ENCODE data around the gene KRTAP1-5. TPM values are rescaled to one million over a fixed set of nuclear protein-coding genes. Genes with fewer than 3 reads are reported as not detected.
"Not testable (repeated sequence)": the region's sequence is repeated elsewhere in the genome, so short reads cannot be mapped to it uniquely, and the experiment has no call there.

The KRTAP1-5 gene
- polyA plus RNA-seq, 5 donors, result not detected

DNA sequence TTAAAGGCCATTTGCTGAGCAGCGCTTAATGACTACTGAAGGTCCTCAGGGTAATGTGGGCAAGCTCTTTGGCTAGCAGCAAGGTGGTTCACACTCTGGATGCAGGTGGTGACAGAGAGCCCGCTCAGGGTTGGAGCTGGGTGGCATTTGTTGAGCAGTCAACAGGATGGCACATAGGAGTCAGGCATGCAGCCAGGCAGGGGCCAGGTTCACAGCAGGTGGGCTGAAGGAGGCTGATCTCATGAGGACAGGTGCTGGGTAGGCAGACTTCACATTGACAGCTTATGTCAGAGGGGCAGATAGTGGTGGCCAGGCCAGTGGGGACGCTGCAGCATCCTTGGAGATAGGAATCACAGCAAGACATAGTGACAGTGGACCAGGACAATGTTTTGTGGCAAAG lies 22.6 kb downstream of the KRTAP1-5 start:
- no peak for DNase-seq

- no peak for DNase-seq
Observed at GRCh38 chr17:41003926-41004325, 23.1 kb downstream of the KRTAP1-5 start.

GRCh38 chr17:41002814-41003213 lies 24.2 kb downstream of the KRTAP1-5 start:
- no peak for DNase-seq

GRCh38 chr17:41001795-41002194 lies 25.2 kb downstream of the KRTAP1-5 start:
- DNase-seq, result no peak

DNA sequence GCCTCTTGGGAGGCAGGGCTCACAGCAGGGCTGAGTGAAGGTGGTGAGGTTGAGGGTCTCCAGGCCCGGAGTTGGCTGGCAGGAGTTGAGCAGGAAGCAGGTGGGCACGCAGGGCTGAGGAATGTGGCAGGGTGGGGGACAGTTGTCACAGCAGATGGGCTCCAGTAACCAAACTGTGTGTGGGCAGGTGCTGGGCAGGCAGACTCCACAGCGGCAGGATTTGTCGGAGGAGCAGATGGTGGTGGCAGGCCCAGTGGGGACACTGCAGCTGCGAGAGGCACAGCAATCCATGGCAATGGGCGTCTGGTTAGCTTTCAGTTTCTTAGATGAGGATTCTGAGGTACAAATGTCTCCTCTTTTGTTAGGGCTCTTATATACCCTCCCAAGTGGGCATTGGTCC lies 27.4 kb downstream of the KRTAP1-5 start, which contains the start of gene KRTAP3-2:
Gene KRTAP3-2 (minus strand): TSS at position 344 of the 400 bp plus-strand sequence. CDS start 53 bp downstream, at position 291.
- not testable (repeated sequence) for DNase-seq

DNA sequence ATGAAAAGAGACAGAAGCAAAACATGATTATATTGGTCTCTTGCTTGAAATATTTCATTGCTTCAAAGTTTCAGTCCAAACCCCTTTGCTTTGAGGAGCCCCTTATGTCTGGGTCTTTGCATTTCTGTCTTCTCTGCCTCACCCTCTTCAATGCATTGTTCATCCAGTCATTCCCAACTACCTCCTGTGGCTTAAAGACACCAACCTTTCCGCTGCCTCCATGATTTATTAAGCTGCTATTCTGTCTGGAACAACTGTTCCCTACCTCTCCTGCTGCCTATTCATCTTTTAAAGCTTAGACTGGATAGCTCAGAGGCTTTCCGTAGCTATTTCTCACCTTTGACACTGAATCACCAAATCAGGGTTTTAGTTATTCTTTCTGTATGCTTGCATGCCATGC lies 29.6 kb downstream of the KRTAP1-5 start:
- DNase-seq, result no peak

GRCh38 chr17:40996829-40997228 lies 30.2 kb downstream of the KRTAP1-5 start:
- no peak for DNase-seq

DNA sequence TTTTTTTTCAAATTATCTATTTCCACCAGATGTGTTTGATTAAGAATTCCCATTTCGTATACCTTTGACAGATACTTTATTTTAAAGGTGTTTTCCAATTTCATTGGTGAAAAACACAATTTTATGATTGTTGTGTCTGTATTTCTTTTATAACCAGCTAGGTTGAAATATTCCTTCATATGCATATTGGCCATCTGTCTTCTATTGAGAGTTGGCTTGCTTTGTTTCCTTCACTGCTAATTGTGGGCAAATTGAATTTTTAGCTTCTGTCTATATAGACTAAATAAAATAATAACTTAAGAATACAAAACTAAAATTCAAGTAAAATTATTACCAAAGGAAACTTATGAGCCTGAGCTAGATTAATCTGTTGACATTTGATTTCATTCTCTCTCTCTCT lies 31.9 kb downstream of the KRTAP1-5 start:
- no peak for DNase-seq

GRCh38 chr17:40993839-40994238 lies 33.2 kb downstream of the KRTAP1-5 start, which contains the start of gene KRTAP3-3:
Gene KRTAP3-3 (minus strand): TSS chr17:40994164. CDS start chr17:40994097, 67 bp downstream.
- no peak for DNase-seq

GRCh38 chr17:40993084-40993483 lies 33.9 kb downstream of the KRTAP1-5 start:
- no peak for DNase-seq

- DNase-seq, result no peak
Observed at GRCh38 chr17:40992666-40993065, 34.3 kb downstream of the KRTAP1-5 start.

DNA sequence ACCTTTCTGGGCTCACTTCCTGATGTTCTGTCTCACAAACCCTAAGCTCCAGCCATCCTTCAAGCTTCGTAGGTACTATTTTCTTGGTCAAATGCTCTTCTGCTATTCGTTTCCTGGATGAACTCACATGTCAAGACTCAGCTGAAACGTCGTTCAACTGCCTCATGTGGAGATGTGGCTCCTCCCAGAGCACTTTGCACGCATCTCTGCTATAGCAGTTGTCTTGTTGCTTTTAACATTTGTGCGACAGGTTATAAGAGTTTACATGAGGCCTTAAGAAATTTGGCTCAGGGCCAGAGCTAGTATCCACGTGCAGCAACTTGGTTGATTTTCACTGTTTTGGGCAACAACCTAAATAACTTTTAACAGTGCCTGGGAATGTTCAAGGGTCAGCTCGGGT lies 40.1 kb downstream of the KRTAP1-5 start:
- DNase-seq, result no peak

- DNase-seq, result no peak
Observed at GRCh38 chr17:40984226-40984625, 42.8 kb downstream of the KRTAP1-5 start, which contains the start of gene KRT40. Gene KRT40 (minus strand): TSS chr17:40984326. CDS start chr17:40984273, 53 bp downstream.

DNA sequence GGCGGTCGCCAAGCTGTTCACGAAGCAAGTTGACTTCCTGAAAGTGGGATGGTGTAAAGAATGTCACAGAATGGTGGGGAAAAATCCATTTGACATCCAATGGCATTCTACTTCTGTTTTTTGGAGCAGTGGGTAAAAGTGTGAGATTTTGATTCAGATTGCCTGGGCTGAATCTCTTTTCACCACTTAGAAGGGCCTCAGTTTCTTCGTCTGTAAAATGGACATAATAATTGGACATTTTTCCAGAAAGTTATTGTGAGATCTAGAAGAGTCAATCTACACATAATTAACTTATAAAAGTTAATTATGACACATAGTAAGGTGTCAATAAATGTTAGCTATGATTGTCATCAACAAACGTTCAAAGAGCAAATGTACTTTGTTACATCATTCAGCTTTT lies 45.9 kb downstream of the KRTAP1-5 start:
- no peak for DNase-seq

DNA sequence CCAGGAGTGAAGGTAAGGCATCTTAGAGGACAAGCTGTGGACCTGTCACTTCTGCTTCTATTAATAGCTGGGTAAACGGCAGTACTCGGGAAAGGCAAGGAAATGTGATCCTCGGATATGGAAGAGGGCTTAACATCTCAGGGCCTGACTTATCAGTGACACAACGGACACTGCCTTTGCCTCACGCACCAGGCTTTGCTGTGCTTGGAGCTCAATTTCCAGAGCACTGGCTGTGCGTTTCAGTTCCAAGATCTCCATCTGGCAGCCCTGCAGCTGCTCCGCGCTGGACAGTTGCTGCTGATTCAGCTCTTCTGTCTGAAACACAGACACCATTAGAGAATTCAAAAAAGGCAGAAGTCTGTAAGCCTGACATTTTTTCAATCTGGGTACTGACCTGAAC lies 46.4 kb downstream of the KRTAP1-5 start:
- peak in 1 of 2 donors; percentile 46 for DNase-seq

DNA sequence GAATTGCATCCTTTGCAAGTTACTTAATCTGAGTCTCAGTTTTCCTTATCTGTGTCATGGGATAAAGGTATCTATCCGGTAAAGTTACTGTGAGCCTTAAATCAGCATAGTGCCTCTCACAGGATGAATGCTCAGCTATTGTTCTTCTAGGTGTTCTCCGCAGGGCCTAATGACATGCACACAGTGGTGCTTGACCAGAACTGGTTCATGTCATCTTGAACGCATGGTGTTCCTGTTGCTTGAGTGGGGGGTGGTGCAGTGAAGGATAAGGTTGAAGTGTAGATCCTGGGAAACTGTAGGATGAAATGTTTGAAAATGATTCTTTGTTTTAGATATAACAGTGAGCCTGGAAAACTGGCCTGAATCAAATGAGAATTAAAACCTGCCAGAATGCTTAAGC lies 46.9 kb downstream of the KRTAP1-5 start:
- no peak for DNase-seq

- no peak for DNase-seq
Observed at GRCh38 chr17:40978575-40979151, 48.3 kb downstream of the KRTAP1-5 start.

Other genes starting within 250 kb of the KRTAP1-5 start
- gene KRT27, start 244.7 kb downstream of the KRTAP1-5 start, polyA plus RNA-seq (ENCODE audit: insufficient read depth in 1 of 5, insufficient read length in 5 of 5, low replicate concordance in 1 of 5), result under 1 TPM in 4 of 5 donors, not detected in 1; 0.10 to 0.43 (median 0.34) TPM
- gene KRT28, start 227.2 kb downstream of the KRTAP1-5 start, polyA plus RNA-seq (ENCODE audit: insufficient read depth in 1 of 5, insufficient read length in 5 of 5, low replicate concordance in 1 of 5), result not detected
- gene KRT10, start 204.6 kb downstream of the KRTAP1-5 start, polyA plus RNA-seq (ENCODE audit: insufficient read depth in 1 of 5, insufficient read length in 5 of 5, low replicate concordance in 1 of 5), result 10 to 100 TPM; 27.5 to 58.8 (median 45.4) TPM
- under 1 TPM in 3 of 5 donors, not detected in 2; 0.06 to 0.14 (median 0.13) TPM for gene KRT12, start 160.0 kb downstream of the KRTAP1-5 start, polyA plus RNA-seq (ENCODE audit: insufficient read depth in 1 of 5, insufficient read length in 5 of 5, low replicate concordance in 1 of 5)
- not detected for gene KRT20, start 142.0 kb downstream of the KRTAP1-5 start, polyA plus RNA-seq (ENCODE audit: insufficient read depth in 1 of 5, insufficient read length in 5 of 5, low replicate concordance in 1 of 5)
- under 1 TPM in 3 of 5 donors, not detected in 2; 0.18 to 0.35 (median 0.21) TPM for gene KRT23, start 89.6 kb downstream of the KRTAP1-5 start, polyA plus RNA-seq (ENCODE audit: insufficient read depth in 1 of 5, insufficient read length in 5 of 5, low replicate concordance in 1 of 5)
- under 1 TPM in 1 of 5 donors, not detected in 4; 0.35 TPM for gene KRT39, start 60.3 kb downstream of the KRTAP1-5 start, polyA plus RNA-seq (ENCODE audit: insufficient read depth in 1 of 5, insufficient read length in 5 of 5, low replicate concordance in 1 of 5)
- under 1 TPM in 2 of 5 donors, not detected in 3; 0.06 to 0.70 TPM for gene KRT40, start 42.9 kb downstream of the KRTAP1-5 start, polyA plus RNA-seq (ENCODE audit: insufficient read depth in 1 of 5, insufficient read length in 5 of 5, low replicate concordance in 1 of 5)
- not detected for gene KRTAP3-3, start 33.0 kb downstream of the KRTAP1-5 start, polyA plus RNA-seq (ENCODE audit: insufficient read depth in 1 of 5, insufficient read length in 5 of 5, low replicate concordance in 1 of 5)
- gene KRTAP3-2, start 27.3 kb downstream of the KRTAP1-5 start, polyA plus RNA-seq (ENCODE audit: insufficient read depth in 1 of 5, insufficient read length in 5 of 5, low replicate concordance in 1 of 5), result not detected
- gene KRTAP3-1, start 18.1 kb downstream of the KRTAP1-5 start, polyA plus RNA-seq (ENCODE audit: insufficient read depth in 1 of 5, insufficient read length in 5 of 5, low replicate concordance in 1 of 5), result not detected
- not detected for gene KRTAP1-4, start 3.0 kb upstream of the KRTAP1-5 start, polyA plus RNA-seq (ENCODE audit: insufficient read depth in 1 of 5, insufficient read length in 5 of 5, low replicate concordance in 1 of 5)
- gene KRTAP1-3, start 7.7 kb upstream of the KRTAP1-5 start, polyA plus RNA-seq (ENCODE audit: insufficient read depth in 1 of 5, insufficient read length in 5 of 5, low replicate concordance in 1 of 5), result not detected
- gene KRTAP1-1, start 14.2 kb upstream of the KRTAP1-5 start, polyA plus RNA-seq (ENCODE audit: insufficient read depth in 1 of 5, insufficient read length in 5 of 5, low replicate concordance in 1 of 5), result not detected
- gene KRTAP2-1, start 20.1 kb upstream of the KRTAP1-5 start, polyA plus RNA-seq (ENCODE audit: insufficient read depth in 1 of 5, insufficient read length in 5 of 5, low replicate concordance in 1 of 5), result not detected
- not detected for gene KRTAP2-2, start 28.0 kb upstream of the KRTAP1-5 start, polyA plus RNA-seq (ENCODE audit: insufficient read depth in 1 of 5, insufficient read length in 5 of 5, low replicate concordance in 1 of 5)
- gene KRTAP2-3, start 32.9 kb upstream of the KRTAP1-5 start, polyA plus RNA-seq (ENCODE audit: insufficient read depth in 1 of 5, insufficient read length in 5 of 5, low replicate concordance in 1 of 5), result not detected
- not detected for gene KRTAP2-4, start 38.7 kb upstream of the KRTAP1-5 start, polyA plus RNA-seq (ENCODE audit: insufficient read depth in 1 of 5, insufficient read length in 5 of 5, low replicate concordance in 1 of 5)
- not detected for gene KRTAP4-7, start 56.9 kb upstream of the KRTAP1-5 start, polyA plus RNA-seq (ENCODE audit: insufficient read depth in 1 of 5, insufficient read length in 5 of 5, low replicate concordance in 1 of 5)
- gene KRTAP4-8, start 70.9 kb upstream of the KRTAP1-5 start, polyA plus RNA-seq (ENCODE audit: insufficient read depth in 1 of 5, insufficient read length in 5 of 5, low replicate concordance in 1 of 5), result not detected
- not detected for gene KRTAP4-16, start 75.0 kb upstream of the KRTAP1-5 start, polyA plus RNA-seq (ENCODE audit: insufficient read depth in 1 of 5, insufficient read length in 5 of 5, low replicate concordance in 1 of 5)
- not detected for gene KRTAP4-9, start 78.2 kb upstream of the KRTAP1-5 start, polyA plus RNA-seq (ENCODE audit: insufficient read depth in 1 of 5, insufficient read length in 5 of 5, low replicate concordance in 1 of 5)
- gene KRTAP4-11, start 91.2 kb upstream of the KRTAP1-5 start, polyA plus RNA-seq (ENCODE audit: insufficient read depth in 1 of 5, insufficient read length in 5 of 5, low replicate concordance in 1 of 5), result under 1 TPM in 1 of 5 donors, not detected in 4; 0.13 TPM
- gene KRTAP4-12, start 97.0 kb upstream of the KRTAP1-5 start, polyA plus RNA-seq (ENCODE audit: insufficient read depth in 1 of 5, insufficient read length in 5 of 5, low replicate concordance in 1 of 5), result not detected
- gene KRTAP4-6, start 113.3 kb upstream of the KRTAP1-5 start, polyA plus RNA-seq (ENCODE audit: insufficient read depth in 1 of 5, insufficient read length in 5 of 5, low replicate concordance in 1 of 5), result not detected
- gene KRTAP4-5, start 122.6 kb upstream of the KRTAP1-5 start, polyA plus RNA-seq (ENCODE audit: insufficient read depth in 1 of 5, insufficient read length in 5 of 5, low replicate concordance in 1 of 5), result not detected
- gene KRTAP4-4, start 133.5 kb upstream of the KRTAP1-5 start, polyA plus RNA-seq (ENCODE audit: insufficient read depth in 1 of 5, insufficient read length in 5 of 5, low replicate concordance in 1 of 5), result not detected
- gene KRTAP4-3, start 141.0 kb upstream of the KRTAP1-5 start, polyA plus RNA-seq (ENCODE audit: insufficient read depth in 1 of 5, insufficient read length in 5 of 5, low replicate concordance in 1 of 5), result not detected
- not detected for gene KRTAP4-2, start 151.0 kb upstream of the KRTAP1-5 start, polyA plus RNA-seq (ENCODE audit: insufficient read depth in 1 of 5, insufficient read length in 5 of 5, low replicate concordance in 1 of 5)
- not detected for gene KRTAP4-1, start 157.7 kb upstream of the KRTAP1-5 start, polyA plus RNA-seq (ENCODE audit: insufficient read depth in 1 of 5, insufficient read length in 5 of 5, low replicate concordance in 1 of 5)
- not detected for gene KRTAP9-1, start 162.7 kb upstream of the KRTAP1-5 start, polyA plus RNA-seq (ENCODE audit: insufficient read depth in 1 of 5, insufficient read length in 5 of 5, low replicate concordance in 1 of 5)
- not detected for gene KRTAP9-2, start 199.4 kb upstream of the KRTAP1-5 start, polyA plus RNA-seq (ENCODE audit: insufficient read depth in 1 of 5, insufficient read length in 5 of 5, low replicate concordance in 1 of 5)
- not detected for gene KRTAP9-3, start 205.2 kb upstream of the KRTAP1-5 start, polyA plus RNA-seq (ENCODE audit: insufficient read depth in 1 of 5, insufficient read length in 5 of 5, low replicate concordance in 1 of 5)
- gene KRTAP9-8, start 210.8 kb upstream of the KRTAP1-5 start, polyA plus RNA-seq (ENCODE audit: insufficient read depth in 1 of 5, insufficient read length in 5 of 5, low replicate concordance in 1 of 5), result not detected
- not detected for gene KRTAP9-4, start 222.5 kb upstream of the KRTAP1-5 start, polyA plus RNA-seq (ENCODE audit: insufficient read depth in 1 of 5, insufficient read length in 5 of 5, low replicate concordance in 1 of 5)
- not detected for gene KRTAP9-9, start 228.2 kb upstream of the KRTAP1-5 start, polyA plus RNA-seq (ENCODE audit: insufficient read depth in 1 of 5, insufficient read length in 5 of 5, low replicate concordance in 1 of 5)
- gene KRTAP9-6, start 238.2 kb upstream of the KRTAP1-5 start, polyA plus RNA-seq (ENCODE audit: insufficient read depth in 1 of 5, insufficient read length in 5 of 5, low replicate concordance in 1 of 5), result under 1 TPM; 0.13 to 0.25 (median 0.18) TPM
- gene KRTAP9-7, start 248.5 kb upstream of the KRTAP1-5 start, polyA plus RNA-seq (ENCODE audit: insufficient read depth in 1 of 5, insufficient read length in 5 of 5, low replicate concordance in 1 of 5), result not detected

All from right lung (tissue), 5 donors.